Transverse colon (tissue), 4 donors: Measurements from ENCODE around the gene MCM9. TPM values are rescaled to one million over a fixed set of nuclear protein-coding genes. Genes with fewer than 3 reads are reported as not detected.

Experiments used
- DNase-seq: peaks from one replicate; pipeline ENCODE4 v3.0.0-alpha.2; 2019
- H3K27ac ChIP-seq, 4 donors: fragments of 200-600 bp; sonication (generic); 2 replicates each; pipeline ENCODE4 v1.5.1; 2016 to 2018; ENCODE audit warnings: inconsistent platforms in 4 of 4
- H3K27me3 ChIP-seq: fragments of 200-600 bp; sonication (generic); 2 replicates; pipeline ENCODE4 v1.5.1; 2017; ENCODE audit warnings: inconsistent platforms
- H3K36me3 ChIP-seq, 4 donors: fragments of 200-600 bp; sonication (generic); 2 replicates each; pipeline ENCODE4 v1.5.1; 2017 to 2019; ENCODE audit warnings: inconsistent platforms in 4 of 4
- H3K4me1 ChIP-seq, 4 donors: fragments of 200-600 bp; sonication (generic); 2 replicates each; pipeline ENCODE4 v1.5.1; 2017 to 2020; ENCODE audit warnings: inconsistent platforms in 4 of 4
- H3K4me3 ChIP-seq, 4 donors: fragments of 200-600 bp; sonication (generic); 1 replicate in 1 of 4; 2 replicates in 3 of 4; pipeline versions ENCODE4 v1.5.1 to v1.6.1; 2017 to 2019; ENCODE audit warnings: inconsistent platforms in 4 of 4
- H3K9me3 ChIP-seq, 2 donors: fragments of 200-600 bp; sonication (generic); 2 replicates each; pipeline ENCODE4 v1.5.1; 2017 to 2019; ENCODE audit warnings: inconsistent platforms in 2 of 2
- CTCF ChIP-seq, 5 experiments: fragments of 200-600 bp in 3 of 5; fragments of 450-650 bp in 2 of 5; sonication (generic) in 3 of 5; IDR thresholded peaks; 1 replicate in 2 of 5; 2 replicates in 3 of 5; pipeline ENCODE4 v1.5.1; 2016 to 2017; ENCODE audit warnings: antibody characterized with exemption in 5 of 5, inconsistent platforms in 3 of 5, mild to moderate bottlenecking in 2 of 5, moderate library complexity in 1 of 5
- EP300 ChIP-seq: sonication (generic); formaldehyde crosslinking; IDR thresholded peaks from one replicate; pipeline ENCODE4 v1.6.1; 2017; ENCODE audit warnings: antibody characterized with exemption, low read depth
- POLR2A ChIP-seq: fragments of 450-650 bp; IDR thresholded peaks from one replicate; pipeline ENCODE4 v1.6.1; 2016; ENCODE audit warnings: antibody characterized with exemption, mild to moderate bottlenecking, moderate library complexity
- POLR2AphosphoS5 ChIP-seq, 3 donors: sonication (generic); formaldehyde crosslinking; IDR thresholded peaks; one replicate each; pipeline ENCODE4 v1.6.1; 2016; ENCODE audit warnings: antibody characterized with exemption in 3 of 3
- WGBS, 2 donors: methylation state at CpG; one replicate each; pipeline ENCODE4 v1.1.5; 2018; ENCODE audit warnings: low coverage in 1 of 2; 5-methylcytosine and 5-hydroxymethylcytosine counted together
- in situ Hi-C, 4 donors: fragments of 200-750 bp; cut with MboI; loops; one replicate each; pipeline versions ENCODE4 v1.15.0 to v1.15.1; 2017; ENCODE audit warnings: low sequenced_read_pairs in 3 of 4, low pct_ligation_motif_present in 1 of 4, low pct_unique_long_range_greater_than_20kb in 1 of 4
- intact Hi-C: fragments of 100-400 bp; cut with DNase I; formaldehyde crosslinking; loops from one replicate; pipeline ENCODE4 v1.15.1; 2023; ENCODE audit warnings: low total_unique reads
- total RNA-seq, 4 donors: library from RNA; depleted of rRNA; stranded (reverse); fragments of >200 nt; gene quantifications; one replicate each; pipeline ENCODE4 v1.1.0, GENCODE V29; 2016

MCM9 gene
- total RNA-seq, 4 donors from 2014 or later: 5.2 to 27.6 (median 19.0) TPM

- peaks cover 0 to 14% (median 3%) of the 10 kb centered on the region in 4 donors for H3K4me1 ChIP-seq
- WGBS, 2 donors: 41 to 58% methylated on average over 5 of the region's 5 CpGs
- no peak overlapping the region for H3K4me3 ChIP-seq
- in situ Hi-C loops: loop anchor here (25.0 kb wide), 2 partner anchors 222 to 497 kb away; no protein-coding TSS in a partner anchor
- H3K27ac ChIP-seq: peak overlapping the region in 2 of 4 donors; percentile 21 to 50
- no peaks in the 10 kb centered on the region for H3K36me3 ChIP-seq
- intact Hi-C loops: no loop called here
- DNase-seq: no peak
- TF ChIP-seq CTCF (IDR thresholded peaks at IDR 0.05) (no peak), EP300 (no peak), POLR2AphosphoS5 (IDR thresholded peaks at IDR 0.05) (peak in 1 of 3 donors; percentile 22)
- no peaks in the 10 kb centered on the region for H3K9me3 ChIP-seq
- H3K27me3 ChIP-seq: no peaks in the 10 kb centered on the region
Observed at GRCh38 chr6:118783931-118784550, 150.9 kb downstream of the MCM9 start.

- DNase-seq: no peak
- Histone ChIP-seq H3K27me3 (no peaks in the 10 kb centered on the region), H3K4me1 (peaks cover 0 to 11% (median 3%) of the 10 kb centered on the region in 4 donors), H3K9me3 (no peaks in the 10 kb centered on the region), H3K27ac (no peak overlapping the region), H3K36me3 (no peaks in the 10 kb centered on the region), H3K4me3 (no peak overlapping the region)
- 73 to 77% methylated on average over 3 of the region's 3 CpGs for WGBS, 2 donors
- in situ Hi-C loops (loop anchor here (25.0 kb wide), 2 partner anchors 220 to 495 kb away; no protein-coding TSS in a partner anchor), intact Hi-C loops (no loop called here)
- TF ChIP-seq POLR2AphosphoS5 (IDR thresholded peaks at IDR 0.05) (no peak), POLR2A (no peak), EP300 (no peak), CTCF (IDR thresholded peaks at IDR 0.05) (no peak)
Observed at GRCh38 chr6:118782651-118783050, 152.3 kb downstream of the MCM9 start.

- intact Hi-C loops: no loop called here
- DNase-seq: no peak
- no peaks in the 10 kb centered on the region for H3K27me3 ChIP-seq
- WGBS, 2 donors: 63 to 66% methylated on average over 2 of the region's 2 CpGs
- no peaks in the 10 kb centered on the region for H3K9me3 ChIP-seq
- H3K27ac ChIP-seq: no peak overlapping the region
- peaks cover 0 to 11% (median 3%) of the 10 kb centered on the region in 4 donors for H3K4me1 ChIP-seq
- no peaks in the 10 kb centered on the region for H3K36me3 ChIP-seq
- in situ Hi-C loops: loop anchor here (25.0 kb wide), 2 partner anchors 220 to 495 kb away; no protein-coding TSS in a partner anchor
- TF ChIP-seq POLR2AphosphoS5 (IDR thresholded peaks at IDR 0.05) (no peak), EP300 (no peak), POLR2A (no peak), CTCF (IDR thresholded peaks at IDR 0.05) (no peak)
- H3K4me3 ChIP-seq: no peak overlapping the region
Observed at GRCh38 chr6:118781897-118782296, 153.1 kb downstream of the MCM9 start.

GRCh38 chr6:118780668-118781067 lies 154.3 kb downstream of the MCM9 start:
- in situ Hi-C loops: loop anchor here (25.0 kb wide), 2 partner anchors 218 to 493 kb away; no protein-coding TSS in a partner anchor

More at GRCh38 chr6:118780668-118781067, 154.3 kb downstream of the MCM9 start:
- no peak for TF ChIP-seq POLR2A
- TF ChIP-seq POLR2AphosphoS5 (IDR thresholded peaks at IDR 0.05): no peak
- Histone ChIP-seq H3K9me3 (no peaks in the 10 kb centered on the region), H3K27ac (no peak overlapping the region), H3K4me1 (peaks cover 0 to 17% (median 3%) of the 10 kb centered on the region in 4 donors), H3K36me3 (no peaks in the 10 kb centered on the region), H3K27me3 (no peaks in the 10 kb centered on the region), H3K4me3 (no peak overlapping the region)
- intact Hi-C loops: no loop called here
- no peak for DNase-seq
- WGBS, 2 donors: 39 to 51% methylated on average over 4 to 5 of the region's 5 CpGs
